ENCODE data around the gene PCDHB9. TPM values are rescaled to one million over a fixed set of nuclear protein-coding genes. Genes with fewer than 3 reads are reported as not detected.

PCDHB9 gene
- total RNA-seq, 1 donor = 1.8 TPM

DNA sequence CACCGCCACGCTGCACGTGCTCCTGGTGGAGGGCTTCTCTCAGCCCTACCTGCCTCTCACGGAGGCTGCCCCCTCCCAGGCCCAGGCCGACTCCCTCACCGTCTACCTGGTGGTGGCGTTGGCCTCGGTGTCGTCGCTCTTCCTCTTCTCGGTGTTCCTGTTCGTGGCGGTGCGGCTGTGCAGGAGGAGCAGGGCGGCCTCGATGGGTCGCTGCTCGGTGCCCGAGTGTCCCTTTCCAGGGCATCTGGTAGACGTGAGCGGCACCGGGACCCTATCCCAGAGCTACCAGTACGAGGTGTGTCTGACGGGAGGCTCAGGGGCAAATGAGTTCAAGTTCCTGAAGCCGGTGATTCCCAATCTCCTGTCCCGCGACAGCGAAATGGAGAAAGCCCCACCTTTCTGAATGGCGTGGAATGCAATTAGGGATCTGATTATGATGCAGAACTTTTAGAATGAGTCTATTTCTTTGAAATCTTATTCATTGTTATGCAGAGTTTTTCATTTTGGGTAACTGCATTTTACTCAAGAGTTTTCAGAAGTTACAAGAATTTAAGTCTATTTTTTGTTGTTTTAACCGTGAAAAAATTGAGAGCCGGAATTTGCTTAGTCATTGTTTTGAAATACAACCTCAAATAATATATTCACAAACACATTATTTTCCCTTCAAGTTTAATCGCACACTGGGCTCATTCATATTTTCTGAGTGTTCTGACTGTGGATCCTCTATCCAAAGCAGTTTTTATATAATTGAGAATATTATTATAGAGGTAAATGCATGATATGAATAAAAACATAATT is 49.8 kb downstream of the PCDHB9 start:
- H4K20me1 ChIP-seq (ENCODE audit: insufficient read depth, low read length) = no peaks in the 10 kb centered on the region
- no peak for DNase-seq (ENCODE audit: insufficient read length, low spot score, missing footprints)
- H3K27me3 ChIP-seq (ENCODE audit: insufficient read depth, low read length) = no peaks in the 10 kb centered on the region
- TF ChIP-seq, protein P1, sequence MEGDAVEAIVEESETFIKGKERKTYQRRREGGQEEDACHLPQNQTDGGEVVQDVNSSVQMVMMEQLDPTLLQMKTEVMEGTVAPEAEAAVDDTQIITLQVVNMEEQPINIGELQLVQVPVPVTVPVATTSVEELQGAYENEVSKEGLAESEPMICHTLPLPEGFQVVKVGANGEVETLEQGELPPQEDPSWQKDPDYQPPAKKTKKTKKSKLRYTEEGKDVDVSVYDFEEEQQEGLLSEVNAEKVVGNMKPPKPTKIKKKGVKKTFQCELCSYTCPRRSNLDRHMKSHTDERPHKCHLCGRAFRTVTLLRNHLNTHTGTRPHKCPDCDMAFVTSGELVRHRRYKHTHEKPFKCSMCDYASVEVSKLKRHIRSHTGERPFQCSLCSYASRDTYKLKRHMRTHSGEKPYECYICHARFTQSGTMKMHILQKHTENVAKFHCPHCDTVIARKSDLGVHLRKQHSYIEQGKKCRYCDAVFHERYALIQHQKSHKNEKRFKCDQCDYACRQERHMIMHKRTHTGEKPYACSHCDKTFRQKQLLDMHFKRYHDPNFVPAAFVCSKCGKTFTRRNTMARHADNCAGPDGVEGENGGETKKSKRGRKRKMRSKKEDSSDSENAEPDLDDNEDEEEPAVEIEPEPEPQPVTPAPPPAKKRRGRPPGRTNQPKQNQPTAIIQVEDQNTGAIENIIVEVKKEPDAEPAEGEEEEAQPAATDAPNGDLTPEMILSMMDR (IDR thresholded peaks at IDR 0.05; ENCODE audit: extremely low read depth, low read depth, low read length) = no peak
- no peaks in the 10 kb centered on the region for H3K4me1 ChIP-seq (ENCODE audit: insufficient read depth, low read length)
- peaks cover 6% of the 10 kb centered on the region for H3K9me3 ChIP-seq (ENCODE audit: low read depth, low read length)
- H3K36me3 ChIP-seq (ENCODE audit: insufficient read depth, low read length) = no peaks in the 10 kb centered on the region
- no peaks in the 10 kb centered on the region for H3K79me2 ChIP-seq (ENCODE audit: insufficient read depth, low read length)
- no peak overlapping the region for H3K4me2 ChIP-seq (ENCODE audit: insufficient read depth, low read length)
- H3K27ac ChIP-seq (ENCODE audit: low read depth, low read length) = no peak overlapping the region
- H3K4me3 ChIP-seq (ENCODE audit: insufficient read depth, low read length) = no peak overlapping the region
- no peak overlapping the region for H2AFZ ChIP-seq (ENCODE audit: low read length)

Other genes starting within 250 kb of the PCDHB9 start
- 0.36 and 0.59 TPM in 2 replicates for gene PCDHAC2, start 220.7 kb upstream of the PCDHB9 start, total RNA-seq
- gene PCDHB1, start 135.8 kb upstream of the PCDHB9 start, total RNA-seq = not detected in 2 replicates
- 1.2 and 1.4 TPM in 2 replicates for gene PCDHB2, start 92.5 kb upstream of the PCDHB9 start, total RNA-seq
- gene PCDHB3, start 86.7 kb upstream of the PCDHB9 start, total RNA-seq = 0.36 and 0.88 TPM in 2 replicates
- gene PCDHB4, start 65.3 kb upstream of the PCDHB9 start, total RNA-seq = 1.1 and 1.2 TPM in 2 replicates
- 1.5 and 2.9 TPM in 2 replicates for gene PCDHB5, start 52.0 kb upstream of the PCDHB9 start, total RNA-seq
- 0.59 and 0.72 TPM in 2 replicates for gene PCDHB6, start 37.1 kb upstream of the PCDHB9 start, total RNA-seq
- gene PCDHB7, start 14.5 kb upstream of the PCDHB9 start, total RNA-seq = 2.2 and 2.4 TPM in 2 replicates
- 0.36 and 0.88 TPM in 2 replicates for gene PCDHB8, start 9.4 kb upstream of the PCDHB9 start, total RNA-seq
- gene PCDHB16, start 4.8 kb upstream of the PCDHB9 start, total RNA-seq = 1.1 and 3.5 TPM in 2 replicates
- gene PCDHB10, start 5.2 kb downstream of the PCDHB9 start, total RNA-seq = 2.2 and 2.7 TPM in 2 replicates
- 1.1 and 1.8 TPM in 2 replicates for gene PCDHB11, start 12.5 kb downstream of the PCDHB9 start, total RNA-seq
- gene PCDHB12, start 21.6 kb downstream of the PCDHB9 start, total RNA-seq = 0.59 and 0.72 TPM in 2 replicates
- gene PCDHB13, start 26.8 kb downstream of the PCDHB9 start, total RNA-seq = 2.1 and 2.2 TPM in 2 replicates
- gene PCDHB14, start 36.2 kb downstream of the PCDHB9 start, total RNA-seq = 2.7 and 2.9 TPM in 2 replicates
- 0.88 and 1.1 TPM in 2 replicates for gene PCDHB15, start 58.2 kb downstream of the PCDHB9 start, total RNA-seq
- 0.36 and 0.59 TPM in 2 replicates for gene SLC25A2, start 116.9 kb downstream of the PCDHB9 start, total RNA-seq
- gene TAF7, start 133.6 kb downstream of the PCDHB9 start, total RNA-seq = 44.2 and 48.1 TPM in 2 replicates
- gene PCDHGA1, start 143.4 kb downstream of the PCDHB9 start, total RNA-seq = 1.1 and 1.5 TPM in 2 replicates
- gene PCDHGA2, start 151.6 kb downstream of the PCDHB9 start, total RNA-seq = 2.7 and 2.9 TPM in 2 replicates
- 2.4 and 2.9 TPM in 2 replicates for gene PCDHGA3, start 156.7 kb downstream of the PCDHB9 start, total RNA-seq
- 3.3 and 5.0 TPM in 2 replicates for gene PCDHGB1, start 162.9 kb downstream of the PCDHB9 start, total RNA-seq
- 6.8 and 6.9 TPM in 2 replicates for gene PCDHGA4, start 167.9 kb downstream of the PCDHB9 start, total RNA-seq
- 4.3 and 5.6 TPM in 2 replicates for gene PCDHGB2, start 172.8 kb downstream of the PCDHB9 start, total RNA-seq
- gene PCDHGA5, start 177.0 kb downstream of the PCDHB9 start, total RNA-seq = 2.5 and 2.7 TPM in 2 replicates
- 6.2 and 8.0 TPM in 2 replicates for gene PCDHGB3, start 183.1 kb downstream of the PCDHB9 start, total RNA-seq
- gene PCDHGA6, start 186.7 kb downstream of the PCDHB9 start, total RNA-seq = 5.0 and 5.1 TPM in 2 replicates
- gene PCDHGA7, start 195.6 kb downstream of the PCDHB9 start, total RNA-seq = 6.5 TPM in 2 replicates
- gene PCDHGB4, start 200.5 kb downstream of the PCDHB9 start, total RNA-seq = 14.1 and 15.9 TPM in 2 replicates
- 3.5 and 3.6 TPM in 2 replicates for gene PCDHGA8, start 205.5 kb downstream of the PCDHB9 start, total RNA-seq
- gene PCDHGB5, start 210.8 kb downstream of the PCDHB9 start, total RNA-seq = 21.5 and 24.2 TPM in 2 replicates
- gene PCDHGA9, start 215.6 kb downstream of the PCDHB9 start, total RNA-seq = 6.2 and 6.5 TPM in 2 replicates
- 6.2 and 8.0 TPM in 2 replicates for gene PCDHGB6, start 220.9 kb downstream of the PCDHB9 start, total RNA-seq
- 23.2 and 24.8 TPM in 2 replicates for gene PCDHGA10, start 225.8 kb downstream of the PCDHB9 start, total RNA-seq
- gene PCDHGB7, start 230.5 kb downstream of the PCDHB9 start, total RNA-seq = 18.5 and 19.2 TPM in 2 replicates
- 12.3 and 16.5 TPM in 2 replicates for gene PCDHGA11, start 233.9 kb downstream of the PCDHB9 start, total RNA-seq
- gene PCDHGA12, start 243.3 kb downstream of the PCDHB9 start, total RNA-seq = 20.6 and 33.6 TPM in 2 replicates

All from osteoblast (primary cell).